Stimulated activated naive CD4-positive, alpha-beta T cell treated with Interleukin-2 at 50 U/mL for 16 hours (primary cell): ENCODE measurements around the gene TCP1.
A peak's percentile ranks its signal among the peaks of the same experiment; 100 is the strongest.
"Not testable (repeated sequence)": the region's sequence is repeated elsewhere in the genome, so short reads cannot be mapped to it uniquely, and the experiment has no call there.

Experiments
- DNase-seq: peaks from one replicate; lab custom pipeline; 2025; lab: John Stamatoyannopoulos, UW

Gene TCP1

GRCh38 chr6:159817951-159818739 is 28.7 kb upstream of the TCP1 start:
- no peak for DNase-seq

GRCh38 chr6:159816775-159817174 is 27.4 kb upstream of the TCP1 start:
- DNase-seq: not testable (repeated sequence)

GRCh38 chr6:159815410-159815809 is 26.0 kb upstream of the TCP1 start:
- DNase-seq: no peak

- DNase-seq: no peak
These were observed 24.4 kb upstream of the TCP1 start for GRCh38 chr6:159813781-159814180.

GRCh38 chr6:159809149-159809548 is 19.7 kb upstream of the TCP1 start:
- DNase-seq: no peak

- no peak for DNase-seq
These were observed 19.2 kb upstream of the TCP1 start for GRCh38 chr6:159808647-159809046.

- no peak for DNase-seq
These were observed 17.9 kb upstream of the TCP1 start for GRCh38 chr6:159807150-159807858.

GRCh38 chr6:159806021-159806458 is 16.6 kb upstream of the TCP1 start:
- no peak for DNase-seq

GRCh38 chr6:159805440-159806020 is 16.1 kb upstream of the TCP1 start:
- no peak for DNase-seq

GRCh38 chr6:159804504-159804903 is 15.1 kb upstream of the TCP1 start:
- DNase-seq: no peak

- no peak for DNase-seq
These were observed 12.5 kb upstream of the TCP1 start for GRCh38 chr6:159801935-159802334.

- DNase-seq: no peak
These were observed 10.9 kb upstream of the TCP1 start, which contains the start of gene PNLDC1 for GRCh38 chr6:159800141-159800865. Gene PNLDC1 (plus strand): TSS chr6:159800276. CDS start chr6:159800308, 32 bp downstream.

GRCh38 chr6:159797554-159797953 is 8.2 kb upstream of the TCP1 start:
- DNase-seq: no peak

- DNase-seq: not testable (repeated sequence)
These were observed 5.6 kb upstream of the TCP1 start for GRCh38 chr6:159794976-159795375.

GRCh38 chr6:159790956-159791598 is 1.7 kb upstream of the TCP1 start:
- no peak for DNase-seq

GRCh38 chr6:159790149-159790955 is 950 bp upstream of the TCP1 start, which contains the start of gene MRPL18:
Gene MRPL18 (plus strand): TSS chr6:159790467. CDS start chr6:159790588, 121 bp downstream.
- DNase-seq: peak; percentile 92

GRCh38 chr6:159788753-159789376 is 537 bp downstream of the TCP1 start:
- peak; percentile 23 for DNase-seq

GRCh38 chr6:159788276-159788675 is 1.1 kb downstream of the TCP1 start:
- no peak for DNase-seq

GRCh38 chr6:159778542-159779103 is 10.8 kb downstream of the TCP1 start:
- DNase-seq: no peak

- DNase-seq: no peak
These were observed 11.3 kb downstream of the TCP1 start for GRCh38 chr6:159778131-159778530.
